GM12878 (cell line): ENCODE results near the gene TAF4.

Experiments
- BACH1 ChIP-seq: fragments of 450-650 bp; IDR thresholded peaks from 2 replicates; pipeline ENCODE4 v1.6.1; 2017; ENCODE audit warnings: mild to moderate bottlenecking, borderline replicate concordance
- HCFC1 ChIP-seq: fragments of 150-350 bp; IDR thresholded peaks from 2 replicates; pipeline ENCODE4 v1.6.1; 2014; ENCODE audit warnings: low read length
- POLR2AphosphoS5 ChIP-seq: IDR thresholded peaks from 2 replicates; pipeline ENCODE4 v1.6.1; 2011; ENCODE audit warnings: mild to moderate bottlenecking, low read length, inconsistent platforms
- SIN3A ChIP-seq: IDR thresholded peaks from 2 replicates; pipeline ENCODE4 v1.6.1; 2012; ENCODE audit warnings: low read depth, low read length, improper control_type of control experiment
- TCF12 ChIP-seq: IDR thresholded peaks from 2 replicates; pipeline ENCODE4 v1.6.1; 2011; ENCODE audit warnings: low read depth, mild to moderate bottlenecking, low read length
- TF ChIP-seq, protein P1 (sequence below), 3 experiments: IDR thresholded peaks in 2 of 3; conservative IDR thresholded peaks in 1 of 3; 2 replicates each; pipeline ENCODE4 v1.5.1; 2011; ENCODE audit warnings: low read depth in 3 of 3, low read length in 3 of 3, mild to moderate bottlenecking in 3 of 3, control low read depth in 2 of 3, moderate library complexity in 2 of 3, inconsistent platforms in 1 of 3, mixed read lengths in 1 of 3; ENCODE audit not compliant: control insufficient read depth in 2 of 3, insufficient read depth in 1 of 3; ENCODE audit errors: extremely low read depth in 1 of 3
- TF ChIP-seq, protein P2 (sequence below): IDR thresholded peaks from 2 replicates; pipeline ENCODE4 v1.6.1; 2012; ENCODE audit warnings: low read depth, low read length, improper control_type of control experiment
- TF ChIP-seq, protein P3 (sequence below): fragments of 450-650 bp; IDR thresholded peaks from 2 replicates; pipeline ENCODE4 v1.6.1; 2017; ENCODE audit warnings: antibody characterized with exemption, mild to moderate bottlenecking, moderate library complexity

DNA sequence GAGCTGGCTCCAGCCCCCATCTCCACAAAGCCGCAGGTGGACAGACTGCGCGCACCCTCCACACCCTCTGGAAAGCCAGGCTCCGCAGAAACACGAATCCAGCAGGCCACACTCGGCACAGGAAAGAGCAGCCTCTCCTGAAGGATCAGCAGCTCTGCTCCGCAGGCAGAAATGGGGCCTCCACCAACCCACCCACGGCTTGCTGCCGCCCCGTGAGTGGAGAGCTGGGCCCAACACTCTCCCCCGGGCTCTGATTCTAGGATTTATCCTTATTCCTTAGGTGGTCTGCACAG is 39.2 kb downstream of the TAF4 start:
- no peak for TF ChIP-seq TCF12
- TF ChIP-seq, protein P1, sequence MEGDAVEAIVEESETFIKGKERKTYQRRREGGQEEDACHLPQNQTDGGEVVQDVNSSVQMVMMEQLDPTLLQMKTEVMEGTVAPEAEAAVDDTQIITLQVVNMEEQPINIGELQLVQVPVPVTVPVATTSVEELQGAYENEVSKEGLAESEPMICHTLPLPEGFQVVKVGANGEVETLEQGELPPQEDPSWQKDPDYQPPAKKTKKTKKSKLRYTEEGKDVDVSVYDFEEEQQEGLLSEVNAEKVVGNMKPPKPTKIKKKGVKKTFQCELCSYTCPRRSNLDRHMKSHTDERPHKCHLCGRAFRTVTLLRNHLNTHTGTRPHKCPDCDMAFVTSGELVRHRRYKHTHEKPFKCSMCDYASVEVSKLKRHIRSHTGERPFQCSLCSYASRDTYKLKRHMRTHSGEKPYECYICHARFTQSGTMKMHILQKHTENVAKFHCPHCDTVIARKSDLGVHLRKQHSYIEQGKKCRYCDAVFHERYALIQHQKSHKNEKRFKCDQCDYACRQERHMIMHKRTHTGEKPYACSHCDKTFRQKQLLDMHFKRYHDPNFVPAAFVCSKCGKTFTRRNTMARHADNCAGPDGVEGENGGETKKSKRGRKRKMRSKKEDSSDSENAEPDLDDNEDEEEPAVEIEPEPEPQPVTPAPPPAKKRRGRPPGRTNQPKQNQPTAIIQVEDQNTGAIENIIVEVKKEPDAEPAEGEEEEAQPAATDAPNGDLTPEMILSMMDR (IDR thresholded peaks at IDR 0.05 in 2 of 3, conservative IDR thresholded peaks at IDR 0.05 in 1 of 3; ENCODE audit: control insufficient read depth in 2 of 3, extremely low read depth in 1 of 3, insufficient read depth in 1 of 3, low read depth in 3 of 3, low read length in 3 of 3) = no peak
- no peak for TF ChIP-seq POLR2AphosphoS5
- TF ChIP-seq HCFC1 = no peak
- TF ChIP-seq, protein P2, sequence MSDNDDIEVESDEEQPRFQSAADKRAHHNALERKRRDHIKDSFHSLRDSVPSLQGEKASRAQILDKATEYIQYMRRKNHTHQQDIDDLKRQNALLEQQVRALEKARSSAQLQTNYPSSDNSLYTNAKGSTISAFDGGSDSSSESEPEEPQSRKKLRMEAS = no peak
- TF ChIP-seq, protein P3, sequence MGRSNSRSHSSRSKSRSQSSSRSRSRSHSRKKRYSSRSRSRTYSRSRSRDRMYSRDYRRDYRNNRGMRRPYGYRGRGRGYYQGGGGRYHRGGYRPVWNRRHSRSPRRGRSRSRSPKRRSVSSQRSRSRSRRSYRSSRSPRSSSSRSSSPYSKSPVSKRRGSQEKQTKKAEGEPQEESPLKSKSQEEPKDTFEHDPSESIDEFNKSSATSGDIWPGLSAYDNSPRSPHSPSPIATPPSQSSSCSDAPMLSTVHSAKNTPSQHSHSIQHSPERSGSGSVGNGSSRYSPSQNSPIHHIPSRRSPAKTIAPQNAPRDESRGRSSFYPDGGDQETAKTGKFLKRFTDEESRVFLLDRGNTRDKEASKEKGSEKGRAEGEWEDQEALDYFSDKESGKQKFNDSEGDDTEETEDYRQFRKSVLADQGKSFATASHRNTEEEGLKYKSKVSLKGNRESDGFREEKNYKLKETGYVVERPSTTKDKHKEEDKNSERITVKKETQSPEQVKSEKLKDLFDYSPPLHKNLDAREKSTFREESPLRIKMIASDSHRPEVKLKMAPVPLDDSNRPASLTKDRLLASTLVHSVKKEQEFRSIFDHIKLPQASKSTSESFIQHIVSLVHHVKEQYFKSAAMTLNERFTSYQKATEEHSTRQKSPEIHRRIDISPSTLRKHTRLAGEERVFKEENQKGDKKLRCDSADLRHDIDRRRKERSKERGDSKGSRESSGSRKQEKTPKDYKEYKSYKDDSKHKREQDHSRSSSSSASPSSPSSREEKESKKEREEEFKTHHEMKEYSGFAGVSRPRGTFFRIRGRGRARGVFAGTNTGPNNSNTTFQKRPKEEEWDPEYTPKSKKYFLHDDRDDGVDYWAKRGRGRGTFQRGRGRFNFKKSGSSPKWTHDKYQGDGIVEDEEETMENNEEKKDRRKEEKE = no peak
- TF ChIP-seq BACH1 = no peak
- no peak for TF ChIP-seq SIN3A
